GM21576 (cell line): ENCODE results near the gene PNKP.

ENCODE experiments used
- ATAC-seq: cut with Tn5 transposase; IDR thresholded peaks from one replicate; pipeline ENCODE4 v1.9.1; 2021; ENCODE audit warnings: mild to moderate bottlenecking, moderate library complexity; ENCODE audit not compliant: unreplicated experiment

The PNKP gene

GRCh38 chr19:49847731-49848696, 19.4 kb downstream of the PNKP start:
- no peak for ATAC-seq

DNA sequence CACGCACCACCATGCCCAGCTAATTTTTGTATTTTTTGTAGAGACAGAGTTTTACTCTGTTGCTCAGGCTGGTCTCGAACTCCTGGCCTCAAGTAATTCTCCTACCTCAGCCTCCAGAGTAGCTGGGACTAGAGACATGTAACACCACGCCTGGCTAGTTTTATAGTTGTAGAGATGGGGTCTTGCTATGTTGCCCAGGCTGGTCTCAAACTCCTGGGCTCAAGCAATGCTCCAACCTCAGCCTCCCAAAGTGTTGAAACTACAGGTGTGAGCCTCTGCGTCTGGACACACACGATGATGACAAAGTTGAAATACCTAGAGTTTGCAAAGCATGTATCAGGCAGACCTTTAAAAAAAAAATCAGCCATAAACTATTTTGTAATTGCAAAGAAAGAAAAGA, 21.0 kb downstream of the PNKP start:
- ATAC-seq = no peak

DNA sequence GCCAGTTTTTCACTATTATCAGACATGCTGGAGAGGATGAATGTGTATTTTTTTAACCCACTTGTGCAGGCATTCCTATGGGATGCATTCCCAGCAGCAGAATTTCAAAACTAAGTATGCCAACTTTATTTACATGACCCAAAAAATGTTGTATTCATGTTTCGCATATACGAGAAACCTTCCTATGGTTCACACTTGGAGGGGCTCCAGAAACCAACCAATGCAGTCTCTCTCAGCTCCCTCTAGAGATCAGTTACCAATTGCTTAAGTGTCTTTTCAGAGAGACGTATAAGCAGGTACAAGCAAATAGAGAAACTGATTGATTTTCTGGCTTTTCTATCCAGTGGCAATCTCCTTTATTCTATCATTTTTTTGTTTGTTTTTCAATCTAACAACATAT, 22.0 kb downstream of the PNKP start:
- ATAC-seq = no peak

- no peak for ATAC-seq
Observed at GRCh38 chr19:49844138-49845095, 23.0 kb downstream of the PNKP start.

- ATAC-seq = no peak
Observed at GRCh38 chr19:49843265-49843664, 24.1 kb downstream of the PNKP start.

DNA sequence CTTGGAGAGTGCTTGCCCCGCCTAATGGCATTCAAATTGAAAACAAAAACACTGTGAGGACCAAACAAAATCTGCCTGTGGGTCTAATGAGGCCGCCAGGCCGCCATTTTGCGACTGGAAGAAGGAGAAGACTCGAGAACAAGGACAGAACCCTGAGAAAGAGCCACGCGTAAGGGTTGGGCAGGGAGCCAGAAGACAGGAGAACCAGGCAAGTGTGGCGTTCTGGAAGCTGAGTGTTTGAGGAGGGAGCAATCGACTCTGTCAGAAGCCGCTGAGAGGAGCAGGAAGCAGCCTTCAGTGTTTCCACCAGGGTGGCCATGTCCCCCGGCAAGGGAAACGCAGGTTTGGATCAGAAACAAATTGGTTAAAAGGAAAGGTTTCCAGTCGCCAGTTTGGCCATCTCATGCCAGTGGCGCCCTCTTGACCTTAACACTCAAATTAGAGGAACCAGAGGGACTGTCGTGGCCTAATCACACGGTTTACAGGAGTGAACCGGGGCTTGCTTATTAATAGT, 26.6 kb downstream of the PNKP start:
- ATAC-seq = no peak

GRCh38 chr19:49840321-49840720, 27.1 kb downstream of the PNKP start:
- no peak for ATAC-seq

- ATAC-seq = no peak
Observed at GRCh38 chr19:49839713-49840112, 27.7 kb downstream of the PNKP start.

DNA sequence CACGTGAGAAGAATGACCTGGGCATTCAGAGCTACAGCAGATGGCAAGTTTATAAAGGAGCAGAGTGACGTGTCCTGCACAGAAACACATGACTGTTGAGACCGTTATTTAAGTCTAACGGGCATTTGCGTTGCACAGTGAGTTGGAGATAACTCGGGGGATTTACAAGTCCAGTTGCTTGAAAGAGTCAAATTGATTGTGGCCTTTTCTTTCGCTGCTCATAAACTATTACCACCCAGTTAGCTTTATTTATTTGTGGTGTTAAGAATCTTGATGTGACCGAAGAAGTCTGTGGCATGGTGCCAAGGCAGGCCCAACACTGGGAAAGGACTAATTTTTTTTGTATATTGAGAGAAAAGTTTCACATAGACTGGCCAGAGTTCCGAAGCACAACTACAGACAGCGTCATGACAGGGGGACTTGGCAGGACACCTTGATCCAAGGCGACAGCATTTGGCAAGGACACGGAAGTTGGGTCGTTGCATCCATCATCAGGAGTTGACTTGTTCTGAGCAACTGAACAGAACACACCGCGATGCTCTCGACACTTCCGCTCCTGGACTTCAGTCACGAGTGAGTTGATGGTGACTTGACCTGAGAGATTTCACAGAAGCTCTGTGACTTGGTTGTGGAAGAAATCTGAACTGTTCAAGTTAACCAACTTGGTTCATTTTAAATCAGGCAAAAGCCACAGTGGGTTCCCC, 28.3 kb downstream of the PNKP start:
- no peak for ATAC-seq

DNA sequence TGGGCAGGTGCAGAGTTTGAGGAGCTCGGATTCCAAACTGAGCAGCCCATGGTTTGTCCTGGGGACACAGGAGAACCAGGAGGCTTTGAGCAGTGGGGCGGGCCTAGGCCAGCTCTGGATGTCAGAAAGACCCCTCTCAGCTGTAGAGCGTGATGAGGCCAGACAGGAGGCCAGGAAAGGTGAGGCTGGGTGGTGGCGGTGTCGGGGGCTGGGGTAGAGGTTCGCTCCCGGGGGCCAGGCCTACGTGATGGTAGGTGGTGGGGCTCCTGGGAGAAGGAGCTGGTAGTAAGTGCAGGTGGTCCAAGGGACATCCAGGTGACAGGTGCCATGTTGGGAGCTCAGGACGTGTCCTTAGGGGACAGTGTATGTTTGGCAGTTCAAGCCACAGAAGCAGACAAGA, 30.0 kb downstream of the PNKP start:
- no peak for ATAC-seq

GRCh38 chr19:49837009-49837310, 30.4 kb downstream of the PNKP start:
- ATAC-seq = no peak

GRCh38 chr19:49836176-49837008, 31.0 kb downstream of the PNKP start:
- ATAC-seq = no peak

DNA sequence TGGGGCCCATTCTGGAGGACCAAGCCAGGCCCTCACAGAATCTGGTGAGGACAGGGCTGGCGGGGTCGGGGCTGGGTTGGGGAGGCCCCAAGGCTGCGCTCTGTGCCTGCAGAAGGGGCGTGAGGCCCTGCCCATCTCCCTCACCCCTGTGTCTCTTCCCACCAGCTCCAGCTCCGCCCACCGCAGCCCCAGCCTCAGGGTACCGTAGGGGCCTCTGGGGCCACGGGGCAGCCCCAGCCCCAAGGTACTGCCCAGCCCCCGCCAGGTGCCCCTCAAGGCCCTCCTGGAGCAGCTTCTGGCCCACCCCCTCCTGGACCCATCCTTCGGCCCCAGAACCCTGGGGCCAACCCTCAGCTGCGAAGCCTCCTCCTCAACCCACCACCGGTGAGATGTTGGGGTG, 31.8 kb downstream of the PNKP start:
- no peak for ATAC-seq

GRCh38 chr19:49833599-49833998, 33.8 kb downstream of the PNKP start:
- no peak for ATAC-seq

GRCh38 chr19:49832556-49832955, 34.8 kb downstream of the PNKP start:
- ATAC-seq = no peak

DNA sequence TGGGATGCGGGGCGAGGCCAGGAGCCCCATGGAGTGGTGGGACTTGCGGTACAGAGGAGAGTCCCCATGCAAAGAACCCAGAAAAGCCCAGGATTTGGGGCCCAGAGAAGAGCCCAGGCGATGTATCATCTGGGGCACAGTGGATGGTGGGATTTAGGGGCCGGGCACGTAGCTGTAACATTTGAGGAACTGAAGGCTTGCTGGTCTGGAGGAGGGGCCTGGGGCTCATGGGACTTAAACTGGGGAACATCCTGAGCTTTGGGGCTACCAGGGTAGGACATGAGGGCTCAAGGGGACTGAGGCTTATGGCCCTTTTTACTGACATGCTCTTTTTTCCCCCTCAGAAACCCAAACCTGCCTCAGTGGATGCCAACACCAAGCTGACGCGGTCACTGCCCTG, 35.8 kb downstream of the PNKP start:
- no peak for ATAC-seq

GRCh38 chr19:49830766-49831165, 36.6 kb downstream of the PNKP start:
- no peak for ATAC-seq

GRCh38 chr19:49829721-49830120, 37.7 kb downstream of the PNKP start:
- no peak for ATAC-seq

GRCh38 chr19:49829200-49829599, 38.2 kb downstream of the PNKP start:
- ATAC-seq = no peak

DNA sequence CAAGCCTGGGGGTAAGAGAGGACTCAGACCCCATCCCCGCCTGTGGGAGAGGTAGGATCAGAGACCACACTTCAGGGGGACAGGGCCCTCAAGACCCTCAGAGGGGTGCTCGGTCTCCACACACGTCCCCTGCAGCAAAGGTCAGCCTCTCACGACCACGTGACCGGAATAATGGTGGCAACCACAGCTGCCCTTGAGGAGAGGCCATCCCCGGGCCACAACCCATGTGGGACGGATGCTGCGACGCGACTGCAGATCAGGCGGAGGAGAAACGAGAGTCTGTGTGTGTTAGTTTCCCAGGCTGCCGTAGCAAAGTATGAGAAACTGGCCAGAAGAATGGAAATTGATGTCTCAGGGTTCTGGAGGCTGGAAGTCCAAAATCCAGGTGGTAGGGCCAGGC, 40.3 kb downstream of the PNKP start:
- no peak for ATAC-seq
